NT2/D1 (cell line): Measurements from ENCODE around the gene GTPBP6.

Experiments used
- SUZ12 ChIP-seq: IDR thresholded peaks from 2 replicates; pipeline ENCODE4 v1.6.1; 2011; ENCODE audit not compliant: insufficient read length, insufficient read depth; ENCODE audit errors: extremely low read depth
- YY1 ChIP-seq: IDR thresholded peaks from 2 replicates; pipeline ENCODE4 v1.6.1; 2011; ENCODE audit not compliant: insufficient read length, insufficient read depth
- ZNF274 ChIP-seq: IDR thresholded peaks from 2 replicates; pipeline ENCODE4 v1.6.1; 2011; ENCODE audit warnings: mild to moderate bottlenecking, low read depth, low read length

- no peak for TF ChIP-seq YY1
- no peak for TF ChIP-seq SUZ12
- no peak for TF ChIP-seq ZNF274
These were observed 43.8 kb upstream of the GTPBP6 start for GRCh38 chrX:362351-362750.
